Suprapubic skin (tissue), 3 donors: Measurements from ENCODE around the gene MMAB.

Experiments used
- CTCF ChIP-seq, 2 donors: fragments of 200-600 bp in 1 of 2; fragments of 450-650 bp in 1 of 2; sonication (generic) in 1 of 2; IDR thresholded peaks; one replicate each; pipeline ENCODE4 v1.5.1; 2016 to 2019; ENCODE audit warnings: antibody characterized with exemption in 2 of 2, mild to moderate bottlenecking in 1 of 2, moderate library complexity in 1 of 2
- POLR2A ChIP-seq, 2 donors: fragments of 450-650 bp; IDR thresholded peaks; one replicate each; pipeline ENCODE4 v1.6.1; 2017; ENCODE audit warnings: antibody characterized with exemption in 2 of 2, mild to moderate bottlenecking in 2 of 2, moderate library complexity in 2 of 2

- TF ChIP-seq POLR2A (IDR thresholded peaks at IDR 0.05) = no peak
- TF ChIP-seq CTCF (IDR thresholded peaks at IDR 0.05) = no peak
Observed at GRCh38 chr12:109575683-109576082, 2.4 kb upstream of the MMAB start.
